Nephron progenitor cell (in vitro differentiated cells): ENCODE measurements around the gene PAX2.

Experiments used
- DNase-seq: peaks from one replicate; pipeline ENCODE4 v3.0.0; 2021
- H3K27ac Mint-ChIP-seq: 2 replicates; pipeline ENCODE4 v1.8.0; 2021; ENCODE audit warnings: mild to moderate bottlenecking, moderate library complexity, mixed read lengths
- H3K27me3 Mint-ChIP-seq: 2 replicates; pipeline ENCODE4 v1.8.0; 2021; ENCODE audit warnings: mild to moderate bottlenecking, low read depth, mixed read lengths; ENCODE audit not compliant: poor library complexity
- H3K36me3 Mint-ChIP-seq: 2 replicates; pipeline ENCODE4 v1.8.0; 2021; ENCODE audit warnings: low read depth, mixed read lengths
- H3K4me1 Mint-ChIP-seq: 2 replicates; pipeline ENCODE4 v1.8.0; 2021; ENCODE audit warnings: mixed read lengths
- H3K4me3 Mint-ChIP-seq: 2 replicates; pipeline ENCODE4 v1.8.0; 2021; ENCODE audit warnings: mild to moderate bottlenecking, moderate library complexity, mixed read lengths
- H3K9me3 Mint-ChIP-seq: 2 replicates; pipeline ENCODE4 v1.8.0; 2021; ENCODE audit warnings: mild to moderate bottlenecking, moderate library complexity, mixed read lengths
- TF ChIP-seq, protein P1 (sequence below): fragments of 200-600 bp; sonication (generic); IDR thresholded peaks from 2 replicates; pipeline ENCODE4 v1.5.0; 2021; ENCODE audit warnings: antibody characterized with exemption

PAX2 gene

DNA sequence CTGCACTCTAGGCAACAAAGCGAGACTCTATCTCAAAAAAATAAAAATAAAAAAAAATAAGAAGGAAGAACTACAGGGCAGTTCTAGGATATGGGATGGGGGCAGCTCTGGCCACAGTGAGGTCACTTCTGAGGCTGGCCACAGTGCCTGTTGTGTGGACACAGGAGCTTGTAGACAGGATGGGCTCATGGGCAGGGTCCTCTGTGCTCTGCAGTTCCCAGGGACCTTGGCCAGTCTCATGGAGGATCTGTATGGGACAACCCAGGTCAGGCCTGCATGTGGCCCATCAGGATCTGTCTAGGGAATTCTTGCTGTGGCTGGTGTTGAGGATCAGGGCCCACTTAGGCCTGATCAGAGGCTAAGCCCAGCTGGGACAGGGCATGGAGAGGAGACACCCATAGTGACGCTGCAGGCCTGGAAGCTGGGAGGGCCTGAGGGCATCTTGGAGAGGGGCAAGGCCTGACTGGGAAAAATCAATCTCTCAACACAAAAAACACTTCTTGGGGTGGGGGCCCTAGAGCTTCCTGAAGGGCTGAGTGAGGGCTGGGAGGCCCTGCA lies 19.4 kb upstream of the PAX2 start:
- H3K36me3 Mint-ChIP-seq, result no peaks in the 10 kb centered on the region
- no peaks in the 10 kb centered on the region for H3K9me3 Mint-ChIP-seq
- peaks cover 34% of the 10 kb centered on the region for H3K27me3 Mint-ChIP-seq
- TF ChIP-seq, protein P1, sequence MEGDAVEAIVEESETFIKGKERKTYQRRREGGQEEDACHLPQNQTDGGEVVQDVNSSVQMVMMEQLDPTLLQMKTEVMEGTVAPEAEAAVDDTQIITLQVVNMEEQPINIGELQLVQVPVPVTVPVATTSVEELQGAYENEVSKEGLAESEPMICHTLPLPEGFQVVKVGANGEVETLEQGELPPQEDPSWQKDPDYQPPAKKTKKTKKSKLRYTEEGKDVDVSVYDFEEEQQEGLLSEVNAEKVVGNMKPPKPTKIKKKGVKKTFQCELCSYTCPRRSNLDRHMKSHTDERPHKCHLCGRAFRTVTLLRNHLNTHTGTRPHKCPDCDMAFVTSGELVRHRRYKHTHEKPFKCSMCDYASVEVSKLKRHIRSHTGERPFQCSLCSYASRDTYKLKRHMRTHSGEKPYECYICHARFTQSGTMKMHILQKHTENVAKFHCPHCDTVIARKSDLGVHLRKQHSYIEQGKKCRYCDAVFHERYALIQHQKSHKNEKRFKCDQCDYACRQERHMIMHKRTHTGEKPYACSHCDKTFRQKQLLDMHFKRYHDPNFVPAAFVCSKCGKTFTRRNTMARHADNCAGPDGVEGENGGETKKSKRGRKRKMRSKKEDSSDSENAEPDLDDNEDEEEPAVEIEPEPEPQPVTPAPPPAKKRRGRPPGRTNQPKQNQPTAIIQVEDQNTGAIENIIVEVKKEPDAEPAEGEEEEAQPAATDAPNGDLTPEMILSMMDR, result no peak
- no peak overlapping the region for H3K27ac Mint-ChIP-seq
- DNase-seq, result no peak
- peak overlapping the region; percentile 47 for H3K4me3 Mint-ChIP-seq
- peaks cover 62% of the 10 kb centered on the region for H3K4me1 Mint-ChIP-seq

DNA sequence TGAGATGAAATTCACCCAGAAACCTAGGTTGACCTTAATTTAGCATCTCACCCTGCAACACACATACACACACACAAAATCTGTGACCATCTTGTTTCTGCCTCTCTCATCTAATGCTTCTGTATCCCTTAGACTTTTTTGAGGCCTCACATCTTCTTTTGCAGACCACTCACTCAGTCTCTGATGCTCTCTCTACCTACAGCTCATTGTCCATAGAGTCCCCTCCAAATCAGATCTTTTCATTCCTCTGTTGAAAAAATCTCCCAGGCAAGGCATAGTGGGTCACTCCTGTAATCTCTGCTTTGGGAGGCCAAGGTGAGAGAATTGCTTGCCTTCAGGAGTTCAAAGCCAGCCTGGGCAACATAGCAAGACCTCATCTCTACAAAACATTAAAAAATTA lies 17.6 kb upstream of the PAX2 start:
- Mint-ChIP-seq H3K36me3 (no peaks in the 10 kb centered on the region), H3K9me3 (no peaks in the 10 kb centered on the region), H3K4me1 (peaks cover 78% of the 10 kb centered on the region), H3K27ac (no peak overlapping the region), H3K4me3 (peak overlapping the region; percentile 90), H3K27me3 (peaks cover 46% of the 10 kb centered on the region)
- TF ChIP-seq, protein P1, result no peak
- DNase-seq, result no peak

DNA sequence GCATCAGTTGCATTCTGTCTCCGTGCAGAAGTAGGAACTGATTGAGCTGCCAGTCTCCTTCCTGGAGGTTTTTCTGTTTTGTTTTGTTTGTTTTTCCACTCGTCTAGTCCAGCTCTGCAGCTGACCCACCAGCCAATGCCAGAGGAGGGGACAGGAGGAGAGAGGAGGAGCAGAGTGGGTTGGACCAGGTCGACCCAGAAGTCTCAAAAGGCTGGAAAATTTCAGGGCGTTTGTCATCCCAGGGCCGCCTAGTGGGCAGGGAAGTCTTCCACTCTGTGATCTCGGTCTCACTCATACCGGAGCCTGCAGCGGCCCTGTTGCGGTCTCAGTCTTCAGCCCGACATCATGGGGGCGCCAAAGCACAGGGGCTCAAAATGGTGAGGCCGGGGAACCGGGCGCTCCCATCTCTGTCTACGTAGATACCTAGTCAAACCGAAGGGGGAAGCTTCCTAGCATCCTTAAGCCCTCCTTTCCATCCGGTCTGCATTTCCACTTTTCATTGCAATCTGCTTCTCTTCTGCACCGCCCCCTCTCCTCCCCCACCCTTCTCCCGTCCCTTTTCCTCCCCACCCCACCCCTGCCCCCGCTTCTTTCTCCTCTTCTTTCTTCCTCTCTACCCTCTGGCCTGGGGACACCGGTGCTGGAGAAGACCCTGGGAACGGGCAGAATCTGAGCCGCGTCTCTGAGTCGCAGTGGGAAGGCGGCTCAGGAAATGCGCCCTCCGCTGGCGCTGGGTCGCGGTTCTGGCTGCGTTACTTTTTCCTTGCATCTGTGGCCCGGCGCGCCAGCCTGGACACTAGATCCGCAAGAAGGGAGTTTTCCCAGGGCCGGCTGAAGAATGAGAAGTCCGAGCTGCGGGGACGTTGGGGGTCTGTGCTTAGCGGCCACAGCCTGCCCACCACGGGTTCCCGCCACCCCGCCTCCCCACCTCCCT lies 16.2 kb upstream of the PAX2 start:
- Mint-ChIP-seq H3K9me3 (no peaks in the 10 kb centered on the region), H3K27ac (peak overlapping the region; percentile 78), H3K4me3 (peak overlapping the region; percentile 90), H3K36me3 (no peaks in the 10 kb centered on the region), H3K27me3 (peaks cover 55% of the 10 kb centered on the region), H3K4me1 (peaks cover 80% of the 10 kb centered on the region)
- DNase-seq, result peak; percentile 81
- TF ChIP-seq, protein P1, result peak; percentile 45

DNA sequence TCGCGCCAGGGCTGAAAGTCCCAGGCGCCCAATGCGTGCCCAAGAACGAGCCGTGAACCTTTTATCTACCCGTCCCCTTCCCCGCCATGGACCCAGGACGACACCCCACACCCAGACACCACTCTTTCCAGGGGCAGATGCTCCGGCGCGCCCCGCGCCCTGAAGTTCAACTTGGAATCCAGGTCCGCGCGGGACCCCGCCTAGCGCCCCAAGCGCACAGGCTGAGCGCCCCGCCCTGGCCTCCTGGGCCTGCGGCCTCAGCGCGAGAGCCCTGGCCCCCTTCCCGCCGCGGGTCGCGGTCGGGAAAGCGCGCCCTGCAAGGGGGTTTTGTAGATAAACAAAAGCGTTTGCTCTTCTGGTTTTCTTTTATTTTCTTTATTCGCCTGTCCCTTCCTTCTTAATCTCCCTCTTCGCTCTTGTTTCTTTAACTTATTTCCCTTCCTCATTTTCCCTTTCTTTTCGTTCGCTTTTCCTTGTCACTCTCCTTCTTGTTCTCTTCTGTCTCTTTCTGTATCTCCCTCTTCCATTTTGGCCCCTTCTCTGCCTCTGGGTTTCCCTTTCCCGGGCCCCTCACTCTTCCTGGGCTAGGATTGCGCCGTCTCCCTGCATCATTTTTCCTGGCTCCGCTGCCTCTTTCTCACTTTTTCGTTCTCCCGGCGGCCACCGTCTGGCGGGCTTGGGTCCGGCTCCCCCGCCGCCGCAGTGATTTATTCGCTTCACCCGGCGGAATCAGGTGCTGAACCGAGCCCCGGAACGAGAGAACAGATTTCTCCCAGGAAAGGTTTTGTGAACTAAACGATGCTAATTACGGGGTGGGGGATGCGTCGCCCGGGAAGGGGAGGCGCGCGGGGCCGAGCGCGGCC lies 15.3 kb upstream of the PAX2 start:
- Mint-ChIP-seq H3K4me1 (peaks cover 85% of the 10 kb centered on the region), H3K4me3 (peak overlapping the region; percentile 90), H3K27ac (peak overlapping the region; percentile 97), H3K9me3 (no peaks in the 10 kb centered on the region), H3K27me3 (peaks cover 59% of the 10 kb centered on the region), H3K36me3 (no peaks in the 10 kb centered on the region)
- DNase-seq, result peak; percentile 77
- TF ChIP-seq, protein P1, result no peak

DNA sequence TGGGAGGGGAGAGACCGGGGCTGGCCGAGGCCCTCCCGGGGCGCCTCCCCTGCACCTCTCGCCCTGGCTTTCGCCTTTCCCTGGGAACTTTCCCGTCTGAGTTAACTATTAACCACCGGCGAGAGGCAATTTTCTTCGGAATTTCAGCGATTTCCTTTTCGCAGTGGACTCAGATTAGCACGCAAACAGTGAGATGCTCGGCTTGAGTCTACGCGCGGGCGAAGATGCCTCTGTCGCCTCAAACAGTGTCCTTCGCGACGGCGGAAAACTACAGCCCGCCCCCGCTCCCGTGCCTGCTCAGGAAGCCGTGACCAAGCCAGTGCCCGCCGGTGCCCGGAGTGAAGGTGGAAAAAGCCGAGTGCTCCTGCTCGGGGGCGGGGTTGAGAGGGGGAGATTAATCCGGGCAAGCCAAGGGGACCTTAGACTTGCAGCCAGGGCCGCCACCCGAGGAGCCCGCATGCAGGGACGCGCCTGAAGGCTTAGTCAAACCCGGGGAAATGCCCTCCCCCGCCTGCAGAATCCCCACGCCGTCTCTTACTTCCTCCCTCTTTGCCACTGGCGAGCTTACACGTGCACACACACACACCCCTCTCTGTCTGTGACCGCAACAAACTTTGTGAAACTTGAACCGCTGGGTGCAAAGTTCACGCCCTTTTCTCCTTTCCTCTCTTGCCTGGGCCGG lies 14.5 kb upstream of the PAX2 start:
- TF ChIP-seq, protein P1, result no peak
- Mint-ChIP-seq H3K4me1 (peaks cover 82% of the 10 kb centered on the region), H3K36me3 (no peaks in the 10 kb centered on the region), H3K27ac (peak overlapping the region; percentile 95), H3K4me3 (peak overlapping the region; percentile 90), H3K9me3 (no peaks in the 10 kb centered on the region), H3K27me3 (peaks cover 61% of the 10 kb centered on the region)
- DNase-seq, result peak; percentile 70
